Measurements from ENCODE around the gene P2RX2. TPM values are rescaled to one million over a fixed set of nuclear protein-coding genes. Genes with fewer than 3 reads are reported as not detected.

The P2RX2 gene
- total RNA-seq, 1 experiment from 2014 or later: not detected

DNA sequence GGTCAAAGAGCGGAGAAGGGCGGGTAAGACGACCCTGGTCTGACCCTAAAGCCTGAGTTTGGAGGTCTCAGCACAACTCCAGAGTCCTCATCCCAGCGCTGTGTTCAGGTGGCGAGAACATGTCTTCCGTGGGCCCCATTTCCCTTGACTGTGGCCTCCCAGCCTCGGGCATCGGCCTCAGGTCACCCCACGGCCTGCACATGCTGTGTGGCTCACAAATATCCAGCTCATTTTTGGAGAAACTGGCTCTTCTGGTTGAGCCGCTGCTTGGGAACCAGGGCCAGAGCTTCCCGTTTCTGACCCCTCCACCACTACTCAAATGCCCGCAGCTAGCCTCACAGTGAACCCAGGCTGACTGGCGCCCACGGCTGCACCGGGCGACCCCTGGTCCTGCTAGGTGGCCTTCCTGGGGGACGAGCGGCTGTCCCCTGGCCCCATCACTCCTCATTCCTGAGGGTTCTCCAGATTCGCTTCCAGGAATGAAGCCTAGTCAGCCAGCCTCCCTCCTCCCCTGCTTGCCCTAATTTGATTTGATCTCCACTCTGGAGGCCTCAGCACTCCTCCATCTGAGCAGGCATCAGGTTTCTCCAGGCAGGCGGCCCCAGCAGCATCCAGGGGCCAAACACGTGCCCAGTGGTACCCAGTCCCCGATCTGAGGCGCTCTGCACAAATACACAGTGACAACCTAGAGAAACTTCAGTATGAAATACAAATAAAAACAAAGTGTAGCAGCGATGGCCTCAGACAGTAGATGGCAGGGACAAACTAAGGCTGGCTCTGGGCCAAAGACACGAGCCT is 4.7 kb downstream of the P2RX2 start:
- Histone ChIP-seq H3K9me2 (replicated peaks; ENCODE audit: insufficient read depth, low read length) (no peaks in the 10 kb centered on the region), H3K9me3 (ENCODE audit: low read length) (no peaks in the 10 kb centered on the region), H3K4me1 (ENCODE audit: low read length) (no peaks in the 10 kb centered on the region; the same call in 1 of the 2 replicates), H4K20me1 (ENCODE audit: insufficient read depth, low read depth, low read length) (no peaks in the 10 kb centered on the region), H2AFZ (ENCODE audit: low read length) (no peak overlapping the region), H3K27ac (ENCODE audit: low read length) (no peak overlapping the region), H3K9ac (ENCODE audit: low read length) (no peak overlapping the region), H3K36me3 (ENCODE audit: insufficient read depth, low read length) (0 out of 2 replicates have a peak, but pooled peaks cover 3% of the 10 kb centered on the region), H3K27me3 (ENCODE audit: low read length) (no peaks in the 10 kb centered on the region), H3K79me2 (ENCODE audit: low read length) (no peaks in the 10 kb centered on the region), H3K4me3 (ENCODE audit: low read length) (no peak overlapping the region), H3K4me2 (ENCODE audit: low read depth, low read length, poor library complexity, severe bottlenecking) (no peak overlapping the region)
- DNase-seq: no peak

DNA sequence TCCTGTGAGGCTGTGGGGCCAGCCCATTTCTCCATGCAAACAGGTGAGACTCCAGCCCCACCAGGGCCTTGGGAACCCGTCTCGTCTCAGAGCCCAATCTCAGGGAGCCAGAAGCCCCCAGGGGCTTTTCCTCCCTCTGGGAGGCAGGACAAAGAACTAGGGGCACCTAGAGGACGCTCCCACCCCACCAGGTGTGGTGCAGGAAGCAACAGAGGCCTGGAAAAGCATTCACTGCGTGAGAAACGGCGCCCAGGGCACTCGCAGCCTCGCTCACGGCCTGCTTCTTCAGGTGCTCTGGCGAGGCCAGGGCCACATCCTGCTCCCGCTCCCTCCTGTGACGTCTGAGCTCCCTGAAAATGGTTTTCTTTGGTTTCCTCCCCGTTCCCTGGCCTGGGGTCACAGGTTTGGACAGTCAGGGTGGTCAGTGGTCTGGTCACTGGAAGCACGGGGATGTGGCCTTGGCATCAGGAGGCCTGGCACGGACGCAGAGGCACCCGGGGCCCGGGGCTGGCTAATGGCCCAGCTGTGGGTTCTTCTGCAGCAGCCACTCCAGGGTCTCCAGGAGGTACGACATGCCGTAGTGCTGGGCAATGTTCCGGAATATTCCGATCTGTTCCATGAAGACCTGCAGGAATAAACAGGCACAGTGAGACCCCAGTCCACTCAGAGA is 5.7 kb downstream of the P2RX2 start:
- Histone ChIP-seq H2AFZ (ENCODE audit: low read length) (no peak overlapping the region), H3K9me3 (ENCODE audit: low read length) (no peaks in the 10 kb centered on the region), H3K4me2 (ENCODE audit: low read depth, low read length, poor library complexity, severe bottlenecking) (no peak overlapping the region), H3K27me3 (ENCODE audit: low read length) (no peaks in the 10 kb centered on the region), H4K20me1 (ENCODE audit: insufficient read depth, low read depth, low read length) (no peaks in the 10 kb centered on the region), H3K79me2 (ENCODE audit: low read length) (no peaks in the 10 kb centered on the region), H3K9ac (ENCODE audit: low read length) (no peak overlapping the region), H3K27ac (ENCODE audit: low read length) (no peak overlapping the region), H3K4me1 (ENCODE audit: low read length) (no peaks in the 10 kb centered on the region; the same call in 1 of the 2 replicates), H3K4me3 (ENCODE audit: low read length) (no peak overlapping the region), H3K9me2 (replicated peaks; ENCODE audit: insufficient read depth, low read length) (no peaks in the 10 kb centered on the region), H3K36me3 (ENCODE audit: insufficient read depth, low read length) (peaks cover 3% of the 10 kb centered on the region; the same call in 1 of the 2 replicates)
- DNase-seq: no peak

DNA sequence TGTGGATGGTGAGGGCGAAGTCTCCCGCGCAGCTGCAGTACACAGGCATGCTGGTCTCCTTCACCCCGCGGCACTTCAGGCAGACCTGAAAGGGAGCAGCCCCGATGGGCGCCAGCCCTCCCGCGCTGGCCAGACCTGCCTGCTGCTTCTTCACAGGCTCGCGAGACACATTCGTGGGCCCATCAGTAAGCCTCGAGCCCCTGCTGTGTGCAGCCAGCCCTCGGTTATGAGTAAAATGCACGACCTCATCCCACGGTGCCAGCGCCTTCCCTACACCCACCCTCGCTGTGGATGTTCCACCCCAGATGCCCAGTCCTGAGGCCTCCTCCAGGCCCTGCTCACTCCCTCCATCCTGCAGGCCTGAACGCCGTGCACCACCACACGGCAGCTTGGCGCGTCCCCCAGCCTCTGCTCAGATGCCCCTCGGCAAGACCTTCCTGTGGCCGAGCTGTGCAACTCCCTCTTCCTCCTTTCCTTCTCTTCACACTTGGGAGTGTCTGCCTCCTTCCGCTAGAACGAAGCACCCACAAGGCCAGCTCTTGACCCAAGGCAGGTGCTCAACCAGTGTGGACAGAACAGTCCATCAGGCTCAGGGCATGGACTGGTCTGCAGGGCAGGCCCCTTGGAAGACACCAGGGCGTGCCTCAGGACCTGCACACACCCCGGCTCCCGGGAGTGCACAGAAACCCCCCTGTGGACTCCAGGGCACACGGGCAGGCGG is 6.5 kb downstream of the P2RX2 start:
- H3K4me1 ChIP-seq (ENCODE audit: low read length): no peaks in the 10 kb centered on the region; the same call in 1 of the 2 replicates
- no peak overlapping the region for H3K9ac ChIP-seq (ENCODE audit: low read length)
- no peak overlapping the region for H3K27ac ChIP-seq (ENCODE audit: low read length)
- H3K36me3 ChIP-seq (ENCODE audit: insufficient read depth, low read length): peaks cover 4% of the 10 kb centered on the region
- H3K9me3 ChIP-seq (ENCODE audit: low read length): no peaks in the 10 kb centered on the region
- no peak overlapping the region for H3K4me3 ChIP-seq (ENCODE audit: low read length)
- no peaks in the 10 kb centered on the region for H3K27me3 ChIP-seq (ENCODE audit: low read length)
- H4K20me1 ChIP-seq (ENCODE audit: insufficient read depth, low read depth, low read length): no peaks in the 10 kb centered on the region
- no peak for DNase-seq
- no peaks in the 10 kb centered on the region for H3K9me2 ChIP-seq (replicated peaks; ENCODE audit: insufficient read depth, low read length)
- no peaks in the 10 kb centered on the region for H3K79me2 ChIP-seq (ENCODE audit: low read length)
- H2AFZ ChIP-seq (ENCODE audit: low read length): no peak overlapping the region
- no peak overlapping the region for H3K4me2 ChIP-seq (ENCODE audit: low read depth, low read length, poor library complexity, severe bottlenecking)

DNA sequence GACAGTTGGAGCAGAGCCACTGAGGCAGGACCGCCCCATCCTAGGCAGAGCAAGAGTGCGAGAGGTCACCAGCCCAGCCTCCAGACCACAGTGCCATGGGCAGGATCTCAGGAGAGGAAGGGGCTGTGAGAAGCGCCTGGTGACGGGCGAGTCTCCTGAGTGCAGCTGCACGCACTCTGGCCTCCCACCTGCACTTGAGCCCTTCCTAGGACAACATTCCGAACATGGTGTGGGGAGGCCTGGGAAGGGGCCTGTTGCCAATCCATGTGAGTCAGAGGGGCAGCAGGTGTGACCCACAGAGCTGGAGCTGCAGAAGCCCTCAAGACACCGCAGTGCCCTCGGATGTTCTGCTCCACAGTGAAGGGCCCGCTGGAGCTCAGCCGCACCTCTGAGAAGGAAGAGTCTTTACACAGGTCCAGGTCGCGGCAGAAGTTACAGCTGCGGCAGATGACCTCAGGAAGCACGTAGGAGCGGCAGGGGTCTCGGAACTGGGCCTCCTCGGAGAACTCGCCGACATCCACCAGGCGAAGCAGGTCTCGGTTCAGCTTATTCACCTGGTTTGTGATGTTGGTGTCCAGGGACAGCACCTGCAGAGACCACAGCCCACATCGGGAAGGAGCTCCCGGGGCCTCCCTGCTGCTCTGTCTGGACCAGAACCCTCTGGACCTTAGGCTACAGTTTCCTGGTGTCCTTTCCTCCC is 7.3 kb downstream of the P2RX2 start:
- Histone ChIP-seq H3K9ac (ENCODE audit: low read length) (no peak overlapping the region), H3K4me1 (ENCODE audit: low read length) (no peaks in the 10 kb centered on the region; the same call in 1 of the 2 replicates), H4K20me1 (ENCODE audit: insufficient read depth, low read depth, low read length) (no peaks in the 10 kb centered on the region), H3K27me3 (ENCODE audit: low read length) (no peaks in the 10 kb centered on the region), H3K4me2 (ENCODE audit: low read depth, low read length, poor library complexity, severe bottlenecking) (no peak overlapping the region), H3K4me3 (ENCODE audit: low read length) (no peak overlapping the region), H3K79me2 (ENCODE audit: low read length) (no peaks in the 10 kb centered on the region), H3K36me3 (ENCODE audit: insufficient read depth, low read length) (peaks cover 11% of the 10 kb centered on the region), H2AFZ (ENCODE audit: low read length) (no peak overlapping the region), H3K27ac (ENCODE audit: low read length) (no peak overlapping the region), H3K9me2 (replicated peaks; ENCODE audit: insufficient read depth, low read length) (no peaks in the 10 kb centered on the region), H3K9me3 (ENCODE audit: low read length) (no peaks in the 10 kb centered on the region)
- DNase-seq: no peak

DNA sequence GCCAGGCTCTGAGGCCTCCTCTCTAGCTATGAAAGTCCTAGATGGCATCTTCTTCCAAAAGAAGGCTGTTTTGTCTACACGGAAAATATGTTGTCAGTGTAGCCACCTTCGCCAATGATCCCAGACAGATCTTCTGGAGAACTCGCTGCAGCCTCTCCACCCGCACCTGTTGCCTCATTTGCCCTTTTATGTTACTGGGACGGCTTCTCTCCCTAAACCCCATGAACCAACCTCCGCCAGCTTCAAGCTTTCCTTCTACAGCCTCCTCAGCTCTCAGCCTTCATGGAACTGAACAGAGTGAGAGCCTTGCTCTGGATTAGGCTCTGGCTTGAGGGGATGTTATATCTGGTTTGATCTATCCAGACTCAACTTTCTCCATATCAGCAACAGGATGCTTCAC is 10.8 kb downstream of the P2RX2 start:
- no peak for DNase-seq
- Histone ChIP-seq H3K9me2 (replicated peaks; ENCODE audit: insufficient read depth, low read length) (no peaks in the 10 kb centered on the region), H3K9ac (ENCODE audit: low read length) (no peak overlapping the region), H3K36me3 (ENCODE audit: insufficient read depth, low read length) (peaks cover 22% of the 10 kb centered on the region), H3K27ac (ENCODE audit: low read length) (no peak overlapping the region), H3K4me2 (ENCODE audit: low read depth, low read length, poor library complexity, severe bottlenecking) (no peak overlapping the region), H3K79me2 (ENCODE audit: low read length) (no peaks in the 10 kb centered on the region), H3K4me1 (ENCODE audit: low read length) (no peaks in the 10 kb centered on the region), H2AFZ (ENCODE audit: low read length) (no peak overlapping the region), H3K9me3 (ENCODE audit: low read length) (no peaks in the 10 kb centered on the region), H4K20me1 (ENCODE audit: insufficient read depth, low read depth, low read length) (no peaks in the 10 kb centered on the region), H3K27me3 (ENCODE audit: low read length) (no peaks in the 10 kb centered on the region), H3K4me3 (ENCODE audit: low read length) (no peak overlapping the region)

DNA sequence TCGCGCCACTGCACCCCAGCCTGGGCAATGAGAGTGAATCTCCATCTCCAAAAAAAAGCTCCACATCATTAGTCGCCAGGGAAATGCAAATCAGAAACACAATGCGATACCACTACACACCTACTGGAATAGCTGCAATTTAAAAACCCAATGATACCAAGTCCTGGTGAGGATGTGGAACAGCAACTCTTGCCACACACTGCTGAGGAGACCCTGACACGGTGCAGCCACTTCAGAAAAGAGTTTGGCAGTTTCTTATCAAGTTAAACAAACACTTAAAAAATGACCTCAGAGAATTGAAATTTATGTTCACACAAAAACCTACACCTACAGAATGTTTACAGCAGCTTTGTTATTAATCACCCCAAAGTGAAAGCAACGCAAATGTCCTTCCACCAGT is 12.1 kb downstream of the P2RX2 start:
- no peak overlapping the region for H3K27ac ChIP-seq (ENCODE audit: low read length)
- no peak overlapping the region for H3K9ac ChIP-seq (ENCODE audit: low read length)
- H3K4me1 ChIP-seq (ENCODE audit: low read length): no peaks in the 10 kb centered on the region
- H4K20me1 ChIP-seq (ENCODE audit: insufficient read depth, low read depth, low read length): no peaks in the 10 kb centered on the region
- H2AFZ ChIP-seq (ENCODE audit: low read length): no peak overlapping the region
- H3K36me3 ChIP-seq (ENCODE audit: insufficient read depth, low read length): peaks cover 29% of the 10 kb centered on the region
- no peaks in the 10 kb centered on the region for H3K79me2 ChIP-seq (ENCODE audit: low read length)
- H3K9me3 ChIP-seq (ENCODE audit: low read length): no peaks in the 10 kb centered on the region
- no peaks in the 10 kb centered on the region for H3K9me2 ChIP-seq (replicated peaks; ENCODE audit: insufficient read depth, low read length)
- no peak overlapping the region for H3K4me2 ChIP-seq (ENCODE audit: low read depth, low read length, poor library complexity, severe bottlenecking)
- no peaks in the 10 kb centered on the region for H3K27me3 ChIP-seq (ENCODE audit: low read length)
- no peak for DNase-seq
- H3K4me3 ChIP-seq (ENCODE audit: low read length): no peak overlapping the region

DNA sequence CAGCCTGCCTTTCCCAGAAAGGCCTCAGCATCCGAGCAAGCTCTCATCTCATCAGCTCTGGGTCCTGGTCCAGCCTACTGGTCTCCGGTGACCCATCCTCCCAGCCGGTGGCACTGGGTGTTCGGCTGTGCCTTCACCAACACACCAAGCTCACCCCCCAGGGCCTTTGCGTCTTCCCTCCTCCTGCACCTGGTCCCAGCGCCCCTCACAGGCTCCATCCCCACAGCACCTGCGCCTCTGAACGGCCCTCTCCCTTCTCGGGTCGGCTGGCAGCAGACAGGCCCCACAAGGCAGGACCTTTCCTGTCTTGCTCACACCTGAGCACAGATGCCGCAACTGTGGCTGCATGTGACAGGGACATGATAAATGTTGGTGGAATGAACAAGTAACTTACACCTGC is 13.1 kb downstream of the P2RX2 start:
- Histone ChIP-seq H3K27ac (ENCODE audit: low read length) (no peak overlapping the region), H3K79me2 (ENCODE audit: low read length) (no peaks in the 10 kb centered on the region), H3K4me3 (ENCODE audit: low read length) (no peak overlapping the region), H3K9me2 (replicated peaks; ENCODE audit: insufficient read depth, low read length) (no peaks in the 10 kb centered on the region), H3K4me1 (ENCODE audit: low read length) (no peaks in the 10 kb centered on the region), H3K9me3 (ENCODE audit: low read length) (no peaks in the 10 kb centered on the region), H4K20me1 (ENCODE audit: insufficient read depth, low read depth, low read length) (no peaks in the 10 kb centered on the region), H3K9ac (ENCODE audit: low read length) (no peak overlapping the region), H3K27me3 (ENCODE audit: low read length) (no peaks in the 10 kb centered on the region), H3K4me2 (ENCODE audit: low read depth, low read length, poor library complexity, severe bottlenecking) (no peak overlapping the region), H3K36me3 (ENCODE audit: insufficient read depth, low read length) (peaks cover 31% of the 10 kb centered on the region), H2AFZ (ENCODE audit: low read length) (no peak overlapping the region)
- no peak for DNase-seq
